IMR-90 (cell line): ENCODE measurements around the gene ATXN3L. TPM values are rescaled to one million over a fixed set of nuclear protein-coding genes. Genes with fewer than 3 reads are reported as not detected.

ENCODE experiments used
- ATAC-seq: fragments of 200-7000 bp; cut with Tn5 transposase; 2 replicates; pipeline ENCODE4 v1.9.1; 2020; ENCODE audit warnings: low read depth, mild to moderate bottlenecking, moderate library complexity
- Bru-seq: library from RNA; stranded (reverse); fragments of 400-500 nt; gene quantifications from one replicate; lab custom pipeline; 2021; lab: Mats Ljungman, UMichigan
- BruChase-seq, 2 experiments: library from RNA; stranded (reverse); fragments of 400-500 nt; gene quantifications; one replicate each; lab custom pipeline; 2021; lab: Mats Ljungman, UMichigan
- BruUV-seq: library from RNA; stranded (reverse); fragments of 400-500 nt; replicated peaks from 2 replicates; lab custom pipeline; 2021; lab: Mats Ljungman, UMichigan
- CTCF ChIA-PET: fragments of 300-600 bp; formaldehyde crosslinking; extraction: SDS; loops from one replicate; lab custom pipeline; 2021; ENCODE audit warnings: antibody characterized with exemption; lab: Yijun Ruan, JAX
- POLR2A ChIA-PET: fragments of 300-600 bp; sonication (Branson Sonifier 250); formaldehyde crosslinking; loops from one replicate; lab custom pipeline; 2022; ENCODE audit warnings: antibody characterized with exemption; ENCODE audit not compliant: unreplicated experiment; lab: Charles Lee
- DNase-seq: peaks from one replicate; pipeline ENCODE4 v3.0.0; 2013
- H2AFZ ChIP-seq: replicated peaks from 2 replicates; pipeline ENCODE3; 2013; ENCODE audit warnings: low read length, mild to moderate bottlenecking; ENCODE audit not compliant: poor library complexity
- H2AK5ac ChIP-seq: 2 replicates; pipeline ENCODE4 v1.6.1; 2013; ENCODE audit warnings: low read depth, low read length, inconsistent platforms
- H2AK9ac ChIP-seq: replicated peaks from 2 replicates; pipeline ENCODE3; 2013; ENCODE audit warnings: mild to moderate bottlenecking, low read depth, low read length, moderate library complexity; ENCODE audit not compliant: poor library complexity
- H2BK120ac ChIP-seq: 2 replicates; pipeline ENCODE4 v1.6.1; 2013; ENCODE audit warnings: low read depth, low read length, inconsistent platforms
- H2BK15ac ChIP-seq: 3 replicates; pipeline ENCODE4 v1.6.1; 2013; ENCODE audit warnings: low read depth, low read length, inconsistent platforms
- H2BK20ac ChIP-seq: 2 replicates; pipeline ENCODE4 v1.6.1; 2013; ENCODE audit warnings: low read depth, mild to moderate bottlenecking, inconsistent platforms, low read length, moderate library complexity
- H2BK5ac ChIP-seq: 2 replicates; pipeline ENCODE4 v1.6.1; 2013; ENCODE audit warnings: mild to moderate bottlenecking, low read depth, low read length, inconsistent platforms; ENCODE audit not compliant: poor library complexity, severe bottlenecking
- H3K14ac ChIP-seq: replicated peaks from 2 replicates; pipeline ENCODE4 v1.6.1; 2013; ENCODE audit warnings: low read depth, low read length, inconsistent platforms
- H3K18ac ChIP-seq: 2 replicates; pipeline ENCODE4 v1.6.1; 2013; ENCODE audit warnings: low read depth, low read length, control low read depth
- H3K23ac ChIP-seq: 2 replicates; pipeline ENCODE4 v1.6.1; 2013; ENCODE audit warnings: low read depth, low read length, inconsistent platforms
- H3K27ac ChIP-seq: 2 replicates; pipeline ENCODE4 v1.5.1; 2013; ENCODE audit warnings: mild to moderate bottlenecking, control low read depth, low read length; ENCODE audit not compliant: insufficient read depth
- H3K27me3 ChIP-seq: 2 replicates; pipeline ENCODE4 v1.6.1; 2013; ENCODE audit warnings: low read length; ENCODE audit not compliant: control insufficient read depth, insufficient read depth
- H3K36me3 ChIP-seq: 2 replicates; pipeline ENCODE4 v1.6.1; 2013; ENCODE audit warnings: low read length, mixed read lengths; ENCODE audit not compliant: control insufficient read depth, insufficient read depth
- H3K4ac ChIP-seq: 2 replicates; pipeline ENCODE4 v1.6.1; 2013; ENCODE audit warnings: low read depth, low read length, inconsistent platforms
- H3K4me1 ChIP-seq: 2 replicates; pipeline ENCODE4 v1.6.1; 2013; ENCODE audit warnings: low read length, mixed read lengths; ENCODE audit not compliant: control insufficient read depth, insufficient read depth
- H3K4me2 ChIP-seq: 2 replicates; pipeline ENCODE4 v1.6.1; 2013; ENCODE audit warnings: low read depth, mild to moderate bottlenecking, control low read depth, low read length, moderate library complexity
- H3K4me3 ChIP-seq: 2 replicates; pipeline ENCODE4 v1.5.1; 2013; ENCODE audit warnings: low read depth, mild to moderate bottlenecking, control low read depth, low read length, moderate library complexity; ENCODE audit not compliant: insufficient read depth
- H3K56ac ChIP-seq: 2 replicates; pipeline ENCODE4 v1.6.1; 2013; ENCODE audit warnings: low read length, inconsistent platforms; ENCODE audit not compliant: insufficient read depth; ENCODE audit errors: extremely low read depth
- H3K79me1 ChIP-seq, 2 experiments: 2 replicates each; pipeline ENCODE4 v1.6.1; 2013; ENCODE audit warnings: low read length in 2 of 2, inconsistent platforms in 1 of 2, low read depth in 1 of 2
- H3K9ac ChIP-seq: 2 replicates; pipeline ENCODE4 v1.6.1; 2013; ENCODE audit warnings: low read depth, low read length, control low read depth
- H3K9me1 ChIP-seq: 2 replicates; pipeline ENCODE4 v1.6.1; 2013; ENCODE audit warnings: low read length, inconsistent platforms; ENCODE audit not compliant: insufficient read depth
- H3K9me3 ChIP-seq: 2 replicates; pipeline ENCODE4 v1.6.1; 2013; ENCODE audit warnings: low read length; ENCODE audit not compliant: control insufficient read depth, insufficient read depth
- H4K20me1 ChIP-seq: 2 replicates; pipeline ENCODE4 v1.6.1; 2013; ENCODE audit warnings: low read length, inconsistent platforms; ENCODE audit not compliant: insufficient read depth
- H4K5ac ChIP-seq: 2 replicates; pipeline ENCODE4 v1.6.1; 2013; ENCODE audit warnings: mild to moderate bottlenecking, low read depth, low read length, control low read depth
- H4K8ac ChIP-seq, 2 experiments: 2 replicates each; pipeline ENCODE4 v1.6.1; 2013; ENCODE audit warnings: low read depth in 2 of 2, low read length in 2 of 2, control low read depth in 1 of 2, inconsistent platforms in 1 of 2
- H4K91ac ChIP-seq: 2 replicates; pipeline ENCODE4 v1.6.1; 2013; ENCODE audit warnings: low read depth, low read length, inconsistent platforms; ENCODE audit not compliant: insufficient read depth
- BHLHE40 ChIP-seq: fragments of 150-350 bp; IDR thresholded peaks from 2 replicates; pipeline ENCODE4 v1.6.1; 2016; ENCODE audit warnings: mild to moderate bottlenecking, low read depth, low read length
- FOS ChIP-seq: fragments of 150-350 bp; IDR thresholded peaks from 2 replicates; pipeline ENCODE4 v1.6.1; 2016; ENCODE audit warnings: low read depth, low read length
- RAD21 ChIP-seq: IDR thresholded peaks from 2 replicates; pipeline ENCODE4 v1.6.1; 2012; ENCODE audit warnings: low read length, improper control_type of control experiment
- WGBS, 2 experiments: methylation state at CpG; one replicate each; pipeline versions ENCODE4 v1.1.5 to v1.1.7; 2013; ENCODE audit warnings: missing lambda C conversion rate in 2 of 2; ENCODE audit not compliant: insufficient read length in 1 of 2; ENCODE audit errors: extremely low coverage in 2 of 2; 5-methylcytosine and 5-hydroxymethylcytosine counted together
- dilution Hi-C: fragments of 300-500 bp; cut with HindIII; formaldehyde crosslinking; loops from one replicate; pipeline ENCODE4 v1.14.3; 2018; ENCODE audit warnings: low sequenced_read_pairs; ENCODE audit not compliant: unreplicated experiment
- in situ Hi-C: fragments of 300-500 bp; cut with MboI; formaldehyde crosslinking; loops from 3 replicates; pipeline ENCODE4 v1.14.3; 2019; ENCODE audit warnings: low sequenced_read_pairs, inconsistent platforms, mixed read lengths
- intact Hi-C: fragments of 100-400 bp; cut with micrococcal nuclease; formaldehyde crosslinking; loops from 2 replicates; pipeline ENCODE4 v1.10.0; 2022
- long read RNA-seq: library from polyadenylated mRNA; unstranded; transcript quantifications from one replicate; pipeline ENCODE4 v2.0.0, GENCODE V29; 2021; ENCODE audit not compliant: unreplicated experiment
- polyA plus RNA-seq, 3 experiments: library from polyadenylated mRNA; depleted of rRNA; stranded (reverse); fragments of >200 nt; gene quantifications; 2 replicates each; pipeline ENCODE4 v1.2.3, GENCODE V29; 2012; ENCODE audit warnings: low replicate concordance in 1 of 3
- total RNA-seq: library from RNA; depleted of rRNA; stranded (reverse); fragments of >200 nt; gene quantifications from 2 replicates; pipeline ENCODE4 v1.2.3, GENCODE V29; 2012; rRNA removed

Gene ATXN3L
- not detected in 2 replicates for total RNA-seq
- not detected in 2 replicates for polyA plus RNA-seq (2012; rRNA removed)
- polyA plus RNA-seq (2012; cell fraction: cytosol; rRNA removed): not detected in 2 replicates
- not detected in 2 replicates for polyA plus RNA-seq (2012; cell fraction: nucleus; rRNA removed; ENCODE audit: low replicate concordance)
- not detected for Bru-seq, nascent RNA
- not detected for BruChase-seq, experiment 1, labeled RNA remaining after a 6-hour chase
- BruChase-seq, experiment 2, labeled RNA remaining after a 2-hour chase: not detected
- long read RNA-seq: 0 reads

DNA sequence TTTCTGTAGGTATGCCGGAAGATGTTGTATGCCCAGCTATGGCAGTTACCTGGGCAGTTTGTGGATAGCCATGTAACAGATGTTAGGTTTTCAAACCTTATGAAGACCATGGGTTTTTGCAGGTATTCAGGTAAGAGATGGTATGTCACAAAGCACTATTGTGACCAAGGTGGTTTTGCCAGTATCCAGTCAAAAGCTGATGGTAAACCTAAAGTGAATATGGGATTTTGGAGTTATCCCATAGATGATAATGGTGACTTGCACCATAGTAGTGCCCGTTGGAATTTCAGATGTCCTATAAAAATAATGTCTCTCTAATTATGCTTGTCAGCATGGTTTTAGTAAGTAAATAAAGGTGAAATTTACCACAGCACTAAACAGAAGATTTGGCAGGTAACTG, at the start of gene ATXN3L:
Gene ATXN3L, minus strand, starts transcription at position 101 of the 400 bp plus-strand sequence. CDS start 119 bp downstream, outside the sequence.
- TF ChIP-seq RAD21: no peak
- TF ChIP-seq BHLHE40: no peak
- TF ChIP-seq FOS: no peak
- H2AFZ ChIP-seq: no peak within 1 kb of the TSS
- no peaks in the 10 kb centered on the region for H3K79me1 ChIP-seq
- no peak within 1 kb of the TSS for H3K4me3 ChIP-seq
- H2BK5ac ChIP-seq: no peak within 1 kb of the TSS
- no peaks in the 10 kb centered on the region for H3K4me1 ChIP-seq
- no peaks in the 10 kb centered on the region for H3K27me3 ChIP-seq
- H2AK9ac ChIP-seq: no peak within 1 kb of the TSS
- no peak within 1 kb of the TSS for H4K8ac ChIP-seq
- CTCF ChIA-PET: no interaction called here
- H4K5ac ChIP-seq: no peak within 1 kb of the TSS
- no peak within 1 kb of the TSS for H3K27ac ChIP-seq
- no TSS peak for BruUV-seq
- POLR2A ChIA-PET: no interaction called here
- H3K9me3 ChIP-seq: no peaks in the 10 kb centered on the region; the same call in 1 of the 2 replicates
- ATAC-seq: no peak
- no peak within 1 kb of the TSS for H3K4me2 ChIP-seq
- H3K18ac ChIP-seq: no peak within 1 kb of the TSS
- H4K20me1 ChIP-seq: no peaks in the 10 kb centered on the region
- WGBS, 2 experiments: 80% methylated on average over 1 of the region's 2 CpGs; no CpG with 5 or more reads in 1 of the 2 experiments
- H3K14ac ChIP-seq: no peak within 1 kb of the TSS
- no peak within 1 kb of the TSS for H3K23ac ChIP-seq
- no peak within 1 kb of the TSS for H2BK120ac ChIP-seq
- H2AK5ac ChIP-seq: no peak within 1 kb of the TSS
- H3K9ac ChIP-seq: no peak within 1 kb of the TSS
- no peaks in the 10 kb centered on the region for H3K9me1 ChIP-seq
- intact Hi-C loops: no loop called here
- no peak within 1 kb of the TSS for H2BK20ac ChIP-seq
- no peak within 1 kb of the TSS for H4K91ac ChIP-seq
- dilution Hi-C loops: no loop called here
- H3K4ac ChIP-seq: no peak within 1 kb of the TSS
- H2BK15ac ChIP-seq: no peak within 1 kb of the TSS
- DNase-seq: no peak
- in situ Hi-C loops: no loop called here
- no peak within 1 kb of the TSS for H3K56ac ChIP-seq
- H3K36me3 ChIP-seq: no peaks in the 10 kb centered on the region
